ENCODE data around the gene MRPL21.

GRCh38 chr11:68862421-68862820, 41.2 kb downstream of the MRPL21 start:
- TF ChIP-seq CTCF (conservative IDR thresholded peaks at IDR 0.05; ENCODE audit: low read depth in 2 of 2) (no peak), REST (IDR thresholded peaks at IDR 0.05; ENCODE audit: unreplicated experiment) (no peak), CREB1 (CRISPR knock-in tag; IDR thresholded peaks at IDR 0.05; ENCODE audit: low read depth) (no peak), POLR2AphosphoS5 (IDR thresholded peaks at IDR 0.05; ENCODE audit: low read depth) (no peak), EZH2 (IDR thresholded peaks at IDR 0.05; ENCODE audit: low read depth, unreplicated experiment) (no peak), JUNB (IDR thresholded peaks at IDR 0.05; ENCODE audit: unreplicated experiment) (no peak), EZH2phosphoT487 (IDR thresholded peaks at IDR 0.05; ENCODE audit: unreplicated experiment) (no peak), ZNF331 (CRISPR knock-in tag; IDR thresholded peaks at IDR 0.05; ENCODE audit: low read depth) (no peak), NANOG (IDR thresholded peaks at IDR 0.05; ENCODE audit: borderline replicate concordance) (no peak), ZNF462 (CRISPR knock-in tag; IDR thresholded peaks at IDR 0.05) (no peak), ETS1 (IDR thresholded peaks at IDR 0.05) (no peak), STAT1 (IDR thresholded peaks at IDR 0.05; ENCODE audit: unreplicated experiment) (no peak)

Data from GM23338 (cell line).